DND-41 (cell line): ENCODE results near the gene ATG2A.

Experiments
- ATAC-seq: fragments of 200-7000 bp; cut with Tn5 transposase; 3 replicates; pipeline ENCODE4 v1.9.1; 2021; ENCODE audit warnings: low read depth; ENCODE audit not compliant: insufficient read depth
- DNase-seq: peaks from one replicate; pipeline ENCODE4 v3.0.0-alpha.2; 2020
- H2AFZ ChIP-seq: 2 replicates; pipeline ENCODE4 v1.6.0; 2012; ENCODE audit warnings: low read depth, low read length
- H3K27ac ChIP-seq: 2 replicates; pipeline ENCODE4 v1.5.1; 2012; ENCODE audit warnings: low read length, inconsistent platforms
- H3K27me3 ChIP-seq: fragments of 200-600 bp; sonication (generic); 2 replicates; pipeline ENCODE4 v1.6.0; 2012; ENCODE audit warnings: low read length, mild to moderate bottlenecking, inconsistent platforms; ENCODE audit not compliant: insufficient read depth, poor library complexity
- H3K36me3 ChIP-seq: 2 replicates; pipeline ENCODE4 v1.5.1; 2012; ENCODE audit warnings: low read length, inconsistent platforms; ENCODE audit not compliant: insufficient read depth
- H3K4me1 ChIP-seq: 2 replicates; pipeline ENCODE4 v1.5.1; 2012; ENCODE audit warnings: mild to moderate bottlenecking, low read length; ENCODE audit not compliant: insufficient read depth
- H3K4me2 ChIP-seq: 2 replicates; pipeline ENCODE4 v1.6.0; 2012; ENCODE audit warnings: mild to moderate bottlenecking, moderate library complexity, low read length, inconsistent platforms; ENCODE audit not compliant: insufficient read depth
- H3K4me3 ChIP-seq, 2 experiments: fragments of 200-600 bp in 1 of 2; shearing (Covaris generic) in 1 of 2; 2 replicates each; pipeline ENCODE4 v1.5.1; 2012 to 2016; ENCODE audit warnings: inconsistent platforms in 2 of 2, low read length in 2 of 2, mild to moderate bottlenecking in 2 of 2, low read depth in 1 of 2, moderate library complexity in 1 of 2
- H3K79me2 ChIP-seq: 2 replicates; pipeline ENCODE4 v1.6.0; 2012; ENCODE audit warnings: low read length, inconsistent platforms; ENCODE audit not compliant: insufficient read depth
- H3K9ac ChIP-seq: 2 replicates; pipeline ENCODE4 v1.6.0; 2012; ENCODE audit warnings: low read depth, mild to moderate bottlenecking, inconsistent platforms, low read length, moderate library complexity
- H3K9me3 ChIP-seq: 2 replicates; pipeline ENCODE4 v1.5.1; 2012; ENCODE audit warnings: low read length, moderate library complexity, mild to moderate bottlenecking, inconsistent platforms; ENCODE audit not compliant: insufficient read depth, severe bottlenecking
- H4K20me1 ChIP-seq: 2 replicates; pipeline ENCODE4 v1.6.0; 2012; ENCODE audit warnings: low read length; ENCODE audit not compliant: insufficient read depth
- EZH2 ChIP-seq: IDR thresholded peaks from 3 replicates; pipeline ENCODE4 v1.6.1; 2012; ENCODE audit warnings: borderline replicate concordance, low read depth, mild to moderate bottlenecking, moderate library complexity, low read length, inconsistent platforms; ENCODE audit not compliant: severe bottlenecking
- TF ChIP-seq, protein P1 (sequence below): IDR thresholded peaks from 2 replicates; pipeline ENCODE4 v1.5.1; 2012; ENCODE audit warnings: borderline replicate concordance, low read length, moderate library complexity, mild to moderate bottlenecking; ENCODE audit not compliant: poor library complexity, severe bottlenecking; ENCODE audit errors: extremely low read depth

The ATG2A gene

DNA sequence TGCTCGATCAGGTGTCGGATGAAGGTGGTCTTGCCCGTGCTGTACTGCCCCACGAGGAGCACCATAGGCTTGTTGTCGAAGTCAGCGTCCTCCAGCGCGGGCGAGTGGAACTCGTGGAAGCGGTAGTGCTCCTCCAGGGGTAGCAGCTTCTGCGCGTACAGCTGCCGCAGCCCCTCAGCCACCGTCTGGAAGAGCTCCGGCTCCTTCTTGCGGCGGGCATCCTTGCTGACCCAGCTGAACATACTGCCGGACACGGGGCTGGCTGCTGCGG, 38.9 kb downstream of the ATG2A start:
- H3K27me3 ChIP-seq, result no peaks in the 10 kb centered on the region
- ATAC-seq, result peak; percentile 39
- peaks cover 11% of the 10 kb centered on the region for H3K36me3 ChIP-seq
- peaks cover 36% of the 10 kb centered on the region for H3K79me2 ChIP-seq
- no peaks in the 10 kb centered on the region for H3K9me3 ChIP-seq
- TF ChIP-seq, protein P1, sequence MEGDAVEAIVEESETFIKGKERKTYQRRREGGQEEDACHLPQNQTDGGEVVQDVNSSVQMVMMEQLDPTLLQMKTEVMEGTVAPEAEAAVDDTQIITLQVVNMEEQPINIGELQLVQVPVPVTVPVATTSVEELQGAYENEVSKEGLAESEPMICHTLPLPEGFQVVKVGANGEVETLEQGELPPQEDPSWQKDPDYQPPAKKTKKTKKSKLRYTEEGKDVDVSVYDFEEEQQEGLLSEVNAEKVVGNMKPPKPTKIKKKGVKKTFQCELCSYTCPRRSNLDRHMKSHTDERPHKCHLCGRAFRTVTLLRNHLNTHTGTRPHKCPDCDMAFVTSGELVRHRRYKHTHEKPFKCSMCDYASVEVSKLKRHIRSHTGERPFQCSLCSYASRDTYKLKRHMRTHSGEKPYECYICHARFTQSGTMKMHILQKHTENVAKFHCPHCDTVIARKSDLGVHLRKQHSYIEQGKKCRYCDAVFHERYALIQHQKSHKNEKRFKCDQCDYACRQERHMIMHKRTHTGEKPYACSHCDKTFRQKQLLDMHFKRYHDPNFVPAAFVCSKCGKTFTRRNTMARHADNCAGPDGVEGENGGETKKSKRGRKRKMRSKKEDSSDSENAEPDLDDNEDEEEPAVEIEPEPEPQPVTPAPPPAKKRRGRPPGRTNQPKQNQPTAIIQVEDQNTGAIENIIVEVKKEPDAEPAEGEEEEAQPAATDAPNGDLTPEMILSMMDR, result no peak
- TF ChIP-seq EZH2, result no peak
- H3K27ac ChIP-seq, result peak overlapping the region; percentile 72
- DNase-seq, result no peak
- peak overlapping the region; percentile 94 for H2AFZ ChIP-seq
- peak overlapping the region; percentile 81 for H3K9ac ChIP-seq
- H4K20me1 ChIP-seq, result peaks cover 26% of the 10 kb centered on the region
- H3K4me2 ChIP-seq, result peak overlapping the region; percentile 93
- peaks cover 56% of the 10 kb centered on the region for H3K4me1 ChIP-seq
- H3K4me3 ChIP-seq, result peak overlapping the region; percentile 62 to 100

DNA sequence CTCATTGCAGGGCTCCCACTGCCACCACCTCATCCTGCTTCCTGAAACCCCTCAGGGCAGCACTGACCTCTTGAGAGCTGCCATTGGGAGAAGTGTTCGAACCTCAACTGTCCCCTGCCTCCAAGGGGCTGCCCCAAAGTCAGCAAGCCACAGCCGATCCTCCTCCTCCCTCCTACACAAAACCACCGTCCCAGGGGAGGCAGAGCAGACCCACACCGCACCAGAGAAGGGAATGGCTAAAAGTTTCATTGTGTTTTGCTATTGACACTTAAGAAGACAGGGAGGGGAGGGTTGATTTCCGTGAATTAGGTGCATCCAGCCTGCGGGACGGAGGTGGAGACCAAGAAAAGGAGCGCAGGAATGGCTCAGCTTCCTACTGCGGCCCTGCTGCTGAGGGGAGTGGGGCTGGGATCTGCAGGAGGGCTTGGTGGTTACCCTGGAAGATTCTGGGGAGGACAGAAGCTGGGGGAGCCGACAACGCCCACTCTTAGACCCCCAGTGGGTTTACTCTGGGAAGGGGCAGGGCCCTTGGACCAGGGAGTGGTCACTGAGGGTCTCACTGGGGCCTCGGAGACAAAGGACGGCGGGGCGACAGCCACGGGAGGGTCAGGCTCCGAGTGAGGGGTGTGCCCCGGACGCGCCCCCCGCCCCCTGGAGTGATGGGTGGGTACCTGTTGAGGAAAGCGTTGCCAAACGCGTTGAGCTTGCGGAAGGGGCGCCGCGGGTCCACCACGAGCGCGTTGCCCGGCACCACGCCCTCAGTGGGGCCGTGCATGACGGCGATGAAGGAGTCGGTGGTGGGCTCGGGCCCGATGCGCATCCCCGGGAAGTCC, 39.4 kb downstream of the ATG2A start:
- no peak for TF ChIP-seq EZH2
- TF ChIP-seq, protein P1, result no peak
- H3K4me1 ChIP-seq, result peaks cover 53% of the 10 kb centered on the region
- H3K27ac ChIP-seq, result peak overlapping the region; percentile 72

DNA sequence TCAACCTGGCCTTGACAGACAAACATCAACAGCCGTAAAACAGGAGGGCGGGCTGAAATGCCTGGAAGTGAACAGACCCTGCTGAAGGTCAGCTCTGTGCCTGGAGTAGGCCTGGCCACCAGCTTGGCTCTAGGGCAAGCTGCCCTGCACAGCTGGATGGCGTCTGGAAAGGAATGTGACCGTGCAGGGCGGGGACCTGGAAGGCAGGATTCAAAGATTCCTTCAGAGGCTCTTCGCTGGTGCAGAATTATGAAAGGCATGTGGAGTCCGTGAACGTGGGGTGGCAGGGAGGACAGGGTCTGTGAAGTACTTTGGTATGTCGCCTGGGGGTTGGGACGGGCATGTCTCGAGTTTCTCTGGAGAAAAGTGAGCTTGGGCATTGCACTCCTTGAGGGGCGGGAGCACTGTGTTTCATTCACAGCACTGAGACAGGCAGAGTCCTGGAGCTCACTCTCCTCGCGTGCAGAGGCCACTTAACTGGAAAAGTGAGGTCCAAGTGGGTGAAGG, 40.1 kb downstream of the ATG2A start:
- Histone ChIP-seq H3K27me3 (no peaks in the 10 kb centered on the region), H3K9me3 (no peaks in the 10 kb centered on the region), H3K4me3 (peak overlapping the region in 1 of 2 experiments; percentile 100; a peak in 2 of 4 replicates), H3K27ac (peak overlapping the region; percentile 72; the same call in 1 of the 2 replicates), H4K20me1 (peaks cover 26% of the 10 kb centered on the region), H3K36me3 (peaks cover 19% of the 10 kb centered on the region), H3K4me1 (peaks cover 53% of the 10 kb centered on the region), H2AFZ (no peak overlapping the region), H3K4me2 (peak overlapping the region; percentile 93), H3K79me2 (peaks cover 36% of the 10 kb centered on the region), H3K9ac (peak overlapping the region; percentile 81)
- no peak for TF ChIP-seq EZH2
- TF ChIP-seq, protein P1, result no peak
- DNase-seq, result no peak
- no peak for ATAC-seq

More for the DNA sequence above, 39.4 kb downstream of the ATG2A start:
- H3K4me2 ChIP-seq, result peak overlapping the region; percentile 93
- peak; percentile 53 for DNase-seq
- H4K20me1 ChIP-seq, result peaks cover 26% of the 10 kb centered on the region
- H3K9me3 ChIP-seq, result no peaks in the 10 kb centered on the region
- H2AFZ ChIP-seq, result peak overlapping the region; percentile 94
- H3K36me3 ChIP-seq, result peaks cover 16% of the 10 kb centered on the region
- no peaks in the 10 kb centered on the region for H3K27me3 ChIP-seq
- H3K9ac ChIP-seq, result peak overlapping the region; percentile 81
- peaks cover 36% of the 10 kb centered on the region for H3K79me2 ChIP-seq
- ATAC-seq, result no peak; the same call in 2 of the 3 replicates
- peak overlapping the region; percentile 62 to 100 for H3K4me3 ChIP-seq
